ENCODE measurements around the gene MMP2. TPM values are rescaled to one million over a fixed set of nuclear protein-coding genes. Genes with fewer than 3 reads are reported as not detected.

The MMP2 gene
- total RNA-seq, 1 experiment from 2014 or later: 405 TPM

DNA sequence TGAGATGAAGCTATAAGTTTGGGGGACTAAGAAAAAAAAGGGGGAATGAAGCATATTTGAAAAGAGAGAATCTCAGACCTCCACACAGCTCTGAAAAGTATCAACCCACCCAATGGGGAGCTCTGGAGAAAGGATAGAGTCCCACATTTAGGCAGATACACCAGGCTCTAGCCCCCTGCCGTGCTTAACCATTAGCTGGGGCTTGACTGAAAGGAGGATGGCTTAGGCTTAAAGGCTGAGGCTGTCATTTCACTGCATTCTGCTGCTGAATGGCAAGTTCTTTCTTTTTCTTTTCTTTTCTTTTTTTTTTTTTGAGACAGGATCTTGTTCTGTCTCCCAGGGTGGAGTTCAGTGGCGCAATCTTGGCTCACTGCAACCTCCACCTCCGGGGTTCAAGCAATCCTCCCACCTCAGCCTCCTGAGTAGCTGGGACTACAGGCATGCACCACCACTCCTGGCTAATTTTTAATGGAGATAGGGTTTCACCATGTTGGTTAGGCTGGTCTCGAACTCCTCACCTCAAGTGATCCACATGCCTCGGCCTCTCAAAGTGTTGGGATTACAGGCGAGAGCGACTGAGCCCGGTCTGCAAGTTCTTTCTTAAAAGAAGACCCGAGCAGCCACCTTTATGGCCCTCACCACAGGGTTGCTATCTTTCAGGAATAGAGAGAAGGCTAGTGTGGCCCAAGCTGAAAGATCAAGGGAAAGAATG lies 9.0 kb upstream of the MMP2 start:
- DNase-seq (ENCODE audit: low read depth): no peak

DNA sequence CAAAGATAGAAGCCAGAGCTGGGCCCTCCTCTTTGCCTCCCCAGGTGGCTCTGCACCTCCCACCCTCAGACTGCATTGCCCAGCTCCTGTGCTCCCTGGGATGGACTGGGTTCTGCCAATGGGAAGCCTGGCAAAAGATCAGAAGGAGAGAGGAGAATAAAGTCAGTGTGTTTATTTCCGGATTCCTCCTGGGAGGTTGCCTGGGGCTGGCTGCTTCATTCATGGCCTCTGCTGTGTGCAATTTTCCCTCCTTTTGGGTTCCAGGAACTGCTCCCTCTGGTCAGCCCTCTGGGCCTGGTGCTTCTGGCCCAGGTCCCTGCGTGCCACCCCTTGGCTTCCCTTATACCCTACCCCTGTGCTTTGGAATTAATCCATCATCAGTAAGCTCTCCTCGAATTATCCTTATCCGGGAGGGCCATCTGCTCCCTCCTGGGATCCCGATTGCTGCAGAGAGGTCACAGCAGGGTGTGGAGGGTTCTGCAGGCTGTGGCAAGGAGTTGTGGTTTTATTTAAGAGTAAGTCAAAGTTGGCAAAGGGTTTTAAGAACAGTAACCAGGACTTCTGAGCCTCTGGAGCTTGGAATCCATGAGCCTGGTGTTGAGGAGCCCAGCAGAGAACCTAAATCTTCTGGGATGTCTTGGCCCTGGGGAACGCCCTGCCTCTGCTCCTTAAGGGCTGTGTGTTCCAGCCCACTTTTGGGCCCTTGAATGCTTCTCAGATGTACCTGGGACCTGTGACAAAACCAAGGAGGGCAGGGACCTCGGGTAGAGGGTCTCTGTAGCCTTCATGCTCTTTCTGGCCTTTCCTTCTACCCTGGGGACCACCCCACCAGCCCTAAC lies 8.2 kb upstream of the MMP2 start:
- peak; percentile 81 for DNase-seq (ENCODE audit: low read depth)

DNA sequence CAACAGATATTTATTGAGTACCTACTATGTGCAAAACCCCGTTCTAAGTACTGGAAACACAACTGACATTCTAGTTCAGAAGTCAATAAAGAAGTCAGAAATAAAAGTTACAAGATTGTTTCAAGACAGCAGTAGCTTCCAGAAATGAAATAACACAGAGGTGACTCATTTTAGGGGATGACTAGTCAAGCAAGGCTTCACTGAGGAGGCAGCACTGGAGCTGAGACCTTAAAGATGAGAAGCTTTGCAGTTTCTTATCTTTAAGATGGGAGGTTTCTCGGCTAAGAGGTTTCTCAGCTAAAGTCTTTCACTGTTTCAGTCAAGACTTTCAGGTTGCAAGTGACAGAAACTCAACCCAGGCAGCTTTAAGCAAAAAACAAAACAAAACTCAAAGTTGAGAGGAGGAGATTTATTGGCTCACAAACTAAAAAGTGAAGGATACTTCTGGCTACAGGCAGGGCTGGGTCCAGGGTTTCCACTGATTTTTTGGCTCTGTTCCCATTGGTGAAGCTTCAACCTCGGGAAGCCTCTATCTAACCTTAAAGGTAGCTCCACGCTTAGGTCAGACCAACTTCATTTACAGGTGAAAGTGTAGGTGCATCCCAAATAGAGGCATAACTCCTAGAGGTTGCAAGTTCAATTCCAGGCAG lies 7.4 kb upstream of the MMP2 start:
- DNase-seq (ENCODE audit: low read depth): peak; percentile 82

DNA sequence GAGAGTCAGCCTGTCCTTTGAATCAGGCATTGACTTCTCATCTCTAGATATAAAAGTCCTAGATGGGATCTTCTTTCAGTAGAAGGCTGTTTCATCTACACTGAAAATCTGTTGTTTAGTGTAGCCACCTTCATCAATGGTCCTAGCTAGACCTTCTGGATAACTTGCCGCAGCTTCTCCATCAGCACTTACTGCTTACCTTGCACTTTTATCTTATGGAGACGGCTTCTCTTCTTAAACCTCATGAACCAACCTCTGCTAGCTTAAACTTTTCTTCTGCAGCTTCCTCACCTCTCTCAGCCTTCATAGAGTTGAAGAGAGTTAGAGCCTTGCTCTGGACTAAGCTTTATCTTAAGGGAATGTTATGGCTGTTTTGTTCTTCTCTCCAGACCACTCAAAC lies 5.4 kb upstream of the MMP2 start:
- no peak for DNase-seq (ENCODE audit: low read depth)

DNA sequence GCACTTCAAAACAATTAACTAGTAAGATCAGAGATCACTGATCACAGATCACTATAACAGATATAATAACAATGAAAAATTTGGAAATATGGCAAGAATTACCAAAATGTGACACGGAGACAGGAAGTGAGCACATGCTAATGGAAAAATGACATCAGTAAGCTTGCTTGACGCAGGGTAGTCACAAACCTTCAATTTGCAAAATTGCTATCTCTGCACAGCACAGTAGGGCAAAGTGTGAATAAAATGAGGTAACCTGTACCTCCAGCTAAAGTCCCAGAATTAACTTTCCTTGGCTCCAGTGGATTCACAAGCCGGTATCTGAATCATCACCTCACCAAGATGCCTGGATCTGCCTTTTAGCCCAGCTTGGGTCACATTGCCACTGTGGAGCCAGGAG lies 4.2 kb upstream of the MMP2 start:
- no peak for DNase-seq (ENCODE audit: low read depth)

DNA sequence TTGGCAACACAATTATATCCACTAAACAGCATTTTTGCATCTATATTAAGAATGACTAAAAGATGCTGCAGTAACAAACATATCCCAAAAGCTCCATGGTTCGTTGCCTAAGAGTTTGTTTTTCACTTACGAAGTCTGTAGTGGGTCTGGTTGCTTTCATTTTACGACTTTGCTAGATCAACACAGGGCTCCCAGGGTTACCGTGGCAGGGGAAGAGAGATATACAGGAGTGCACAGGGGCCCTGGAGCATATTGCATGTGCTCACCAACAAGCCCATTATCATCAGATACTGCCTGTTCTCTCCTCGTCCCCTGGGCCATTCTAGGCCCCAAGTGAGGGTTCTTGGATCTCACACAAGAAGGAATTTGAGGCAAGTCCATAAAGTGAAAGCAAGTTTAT lies 3.1 kb upstream of the MMP2 start:
- DNase-seq (ENCODE audit: low read depth): no peak

DNA sequence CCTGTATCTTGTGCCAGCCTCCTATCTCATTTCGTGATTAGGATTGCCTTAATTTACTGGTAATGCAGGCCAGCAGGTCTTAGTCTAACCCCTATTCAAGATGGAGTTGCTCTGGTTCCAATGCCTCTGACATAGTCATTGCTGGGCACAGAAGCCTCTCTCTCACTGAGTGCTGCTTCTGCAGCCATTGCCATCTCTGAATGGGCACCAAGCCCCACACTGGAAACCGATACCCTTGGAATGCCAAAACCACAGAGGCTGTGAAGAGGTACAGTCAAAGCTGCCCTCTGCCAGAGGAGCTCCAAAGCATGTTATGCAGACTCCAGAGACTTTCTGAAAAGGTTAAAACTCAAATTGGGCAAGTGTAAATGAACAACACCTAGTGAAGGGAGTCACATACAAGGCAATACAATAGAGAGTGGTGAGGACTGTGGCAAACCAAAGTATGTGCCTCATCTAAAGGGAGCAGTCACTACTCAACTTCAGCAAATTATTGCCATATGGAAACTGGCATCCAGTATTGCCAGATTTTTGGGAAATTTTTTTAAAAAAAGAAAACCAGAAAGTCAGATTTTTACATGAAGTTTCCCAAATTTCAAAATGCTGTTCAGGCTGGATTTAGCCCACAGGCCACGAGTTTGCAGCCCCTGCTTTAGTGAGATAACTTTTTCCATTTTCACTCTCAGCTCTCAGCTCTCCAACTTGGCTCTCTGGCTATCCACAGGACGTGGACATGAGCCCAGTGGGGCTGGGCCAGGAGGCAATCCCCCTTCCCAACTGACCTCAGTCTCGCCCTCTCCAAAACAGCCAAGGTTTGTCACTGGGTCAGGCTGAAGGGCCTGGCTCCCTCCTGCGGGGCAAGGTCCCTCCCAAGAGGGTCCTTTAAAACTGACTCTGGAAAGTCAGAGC lies 2.1 kb upstream of the MMP2 start:
- DNase-seq (ENCODE audit: low read depth): peak; percentile 78

DNA sequence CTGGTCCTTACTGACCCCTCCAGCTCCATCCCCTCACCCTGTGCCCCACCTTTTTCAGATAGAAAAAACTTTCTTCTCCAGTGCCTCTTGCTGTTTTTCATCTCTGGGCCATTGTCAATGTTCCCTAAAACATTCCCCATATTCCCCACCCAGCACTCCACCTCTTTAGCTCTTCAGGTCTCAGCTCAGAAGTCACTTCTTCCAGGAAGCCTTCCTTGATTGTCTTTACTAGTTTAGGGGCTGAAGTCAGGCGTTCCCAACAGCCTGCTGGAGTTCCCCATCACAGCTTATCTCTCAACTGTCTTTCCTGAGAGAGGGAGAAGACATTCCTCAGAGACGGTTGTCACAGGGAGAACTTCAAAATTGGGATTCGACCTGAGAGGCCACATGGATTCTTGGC lies 1.3 kb upstream of the MMP2 start:
- DNase-seq (ENCODE audit: low read depth): no peak

DNA sequence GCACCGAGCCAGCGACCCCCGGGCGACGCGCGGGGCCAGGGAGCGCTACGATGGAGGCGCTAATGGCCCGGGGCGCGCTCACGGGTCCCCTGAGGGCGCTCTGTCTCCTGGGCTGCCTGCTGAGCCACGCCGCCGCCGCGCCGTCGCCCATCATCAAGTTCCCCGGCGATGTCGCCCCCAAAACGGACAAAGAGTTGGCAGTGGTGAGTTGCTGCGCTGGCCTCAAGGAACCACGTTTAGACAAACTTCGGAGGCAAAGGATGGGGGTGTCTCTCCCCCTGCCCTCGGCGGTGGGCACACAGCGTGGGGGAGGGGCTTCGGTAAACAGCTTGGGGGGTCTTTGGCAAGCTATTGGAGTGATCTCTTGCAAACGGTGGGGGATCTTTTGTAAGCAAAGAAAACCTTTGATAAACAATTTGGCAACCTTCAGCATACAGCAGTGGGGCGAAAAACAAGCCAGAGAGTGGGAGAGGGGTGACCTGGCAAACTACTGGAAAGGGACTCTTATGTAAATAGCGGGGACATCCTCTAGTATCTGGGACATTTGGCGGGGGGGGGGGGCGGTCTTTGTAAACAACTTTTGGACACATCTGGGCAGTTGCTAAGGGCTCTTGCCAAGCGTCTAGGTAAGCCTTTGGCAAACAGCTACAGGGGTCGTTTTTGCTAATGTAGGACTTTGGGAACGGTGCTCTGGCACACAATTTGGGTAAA lies 587 bp downstream of the MMP2 start:
- DNase-seq (ENCODE audit: low read depth): no peak

DNA sequence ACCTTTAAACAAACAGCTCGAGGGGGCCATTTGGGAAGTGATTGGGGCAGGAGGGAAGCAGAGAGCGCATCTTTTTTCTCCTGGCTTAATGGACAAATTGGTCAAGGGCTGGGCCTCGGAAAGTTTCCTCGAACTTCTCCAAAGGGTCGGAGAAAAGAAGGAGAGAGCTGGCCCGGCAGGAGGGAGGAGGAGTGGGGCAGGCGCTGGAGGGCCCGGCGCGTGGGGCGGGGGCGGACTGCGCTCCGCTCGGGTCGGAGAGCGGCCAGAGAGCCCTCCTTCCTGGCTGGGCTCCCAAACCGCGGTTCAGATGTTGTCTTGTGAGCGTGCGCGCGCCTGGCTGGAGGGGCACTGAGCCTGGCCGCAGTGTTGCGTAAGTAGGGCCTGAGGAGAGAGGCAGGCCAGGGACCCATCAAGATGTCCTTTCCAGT lies 1.2 kb downstream of the MMP2 start:
- DNase-seq (ENCODE audit: low read depth): peak; percentile 85

DNA sequence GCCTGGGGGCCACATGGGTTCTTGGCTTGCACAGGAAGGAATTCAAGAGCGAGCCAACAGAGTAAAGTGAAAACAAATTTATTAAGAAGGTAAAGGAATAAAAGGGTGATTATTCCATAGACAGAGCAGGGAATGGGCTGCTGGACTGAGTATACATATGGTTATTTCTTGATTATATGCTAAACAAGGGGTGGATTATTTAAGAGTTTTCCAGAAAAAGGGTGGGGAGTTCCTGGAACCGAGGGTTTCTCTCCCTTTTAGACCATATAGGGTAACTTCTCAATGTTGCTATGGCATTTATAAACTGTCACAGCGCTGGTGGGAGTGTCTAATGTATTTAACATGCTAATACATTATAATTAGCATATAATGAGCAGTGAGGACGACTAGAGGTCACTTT lies 2.0 kb downstream of the MMP2 start:
- DNase-seq (ENCODE audit: low read depth): no peak

DNA sequence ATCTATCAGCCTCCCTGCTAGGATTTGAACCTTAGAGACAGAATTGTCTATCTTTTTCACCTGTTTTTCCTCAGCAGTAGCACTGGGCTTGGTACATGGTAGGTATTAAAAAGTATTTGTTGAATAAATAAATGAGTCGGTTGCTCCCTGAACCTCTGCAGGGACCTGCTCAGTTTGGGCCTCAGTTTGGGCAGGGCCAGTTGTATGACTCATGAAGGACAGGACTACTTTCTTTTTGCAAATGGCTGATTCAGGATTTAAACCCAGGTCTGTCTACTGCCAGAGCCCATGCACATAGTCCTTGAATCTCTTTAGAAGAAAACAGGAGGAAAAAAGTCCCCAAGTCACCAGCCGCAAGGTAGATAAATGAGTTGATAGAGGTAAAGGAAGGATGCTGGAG lies 3.1 kb downstream of the MMP2 start:
- no peak for DNase-seq (ENCODE audit: low read depth)

DNA sequence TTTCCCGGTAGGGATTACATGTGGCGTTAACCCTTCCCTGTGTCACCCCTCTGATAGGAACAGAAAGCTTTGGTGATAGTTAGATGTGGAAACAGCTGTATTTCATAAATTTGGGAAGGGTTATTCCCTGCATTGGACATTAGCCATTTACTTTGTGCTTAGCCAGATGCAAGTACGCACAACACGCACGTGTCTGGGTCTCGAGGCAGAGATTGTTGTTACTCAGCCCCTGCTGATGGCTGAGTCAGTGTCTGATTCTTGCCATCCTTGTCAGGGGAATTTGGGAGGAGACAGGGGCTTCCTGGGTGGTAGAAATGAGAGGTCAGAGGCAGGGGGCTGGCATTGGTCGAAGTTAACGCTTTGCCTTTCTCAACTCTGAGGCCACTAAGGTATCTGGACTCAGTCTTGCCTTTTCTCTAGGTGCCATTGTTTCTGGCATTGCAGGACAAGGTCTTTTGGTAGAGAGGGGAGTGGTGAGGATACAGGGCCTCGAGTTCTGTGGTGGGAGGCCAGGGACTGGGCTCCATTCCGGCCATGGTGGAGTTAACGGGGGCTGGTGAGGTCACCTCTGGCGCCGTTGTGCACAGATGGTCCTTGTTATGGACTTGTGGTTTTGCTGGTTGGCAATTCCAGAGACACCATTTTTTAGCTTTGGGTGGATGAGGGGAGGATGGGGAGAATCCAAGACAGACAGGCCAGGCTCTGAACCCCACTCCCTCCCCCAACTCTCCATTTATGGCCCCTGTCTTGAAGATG lies 8.2 kb downstream of the MMP2 start:
- DNase-seq (ENCODE audit: low read depth): peak; percentile 83

DNA sequence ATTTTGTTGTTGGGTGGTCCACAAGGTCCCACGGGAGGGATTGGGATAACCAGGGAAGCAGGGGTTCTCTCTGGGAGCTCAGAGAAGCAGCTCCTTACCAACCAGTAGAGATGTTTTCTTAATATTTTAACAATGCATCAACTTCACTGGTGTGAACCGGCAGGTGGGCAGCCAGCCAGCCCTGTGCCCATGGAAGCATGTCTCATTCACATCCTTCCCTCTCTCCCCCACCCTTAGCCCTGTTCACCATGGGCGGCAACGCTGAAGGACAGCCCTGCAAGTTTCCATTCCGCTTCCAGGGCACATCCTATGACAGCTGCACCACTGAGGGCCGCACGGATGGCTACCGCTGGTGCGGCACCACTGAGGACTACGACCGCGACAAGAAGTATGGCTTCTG lies 9.3 kb downstream of the MMP2 start:
- DNase-seq (ENCODE audit: low read depth): peak; percentile 58

DNA sequence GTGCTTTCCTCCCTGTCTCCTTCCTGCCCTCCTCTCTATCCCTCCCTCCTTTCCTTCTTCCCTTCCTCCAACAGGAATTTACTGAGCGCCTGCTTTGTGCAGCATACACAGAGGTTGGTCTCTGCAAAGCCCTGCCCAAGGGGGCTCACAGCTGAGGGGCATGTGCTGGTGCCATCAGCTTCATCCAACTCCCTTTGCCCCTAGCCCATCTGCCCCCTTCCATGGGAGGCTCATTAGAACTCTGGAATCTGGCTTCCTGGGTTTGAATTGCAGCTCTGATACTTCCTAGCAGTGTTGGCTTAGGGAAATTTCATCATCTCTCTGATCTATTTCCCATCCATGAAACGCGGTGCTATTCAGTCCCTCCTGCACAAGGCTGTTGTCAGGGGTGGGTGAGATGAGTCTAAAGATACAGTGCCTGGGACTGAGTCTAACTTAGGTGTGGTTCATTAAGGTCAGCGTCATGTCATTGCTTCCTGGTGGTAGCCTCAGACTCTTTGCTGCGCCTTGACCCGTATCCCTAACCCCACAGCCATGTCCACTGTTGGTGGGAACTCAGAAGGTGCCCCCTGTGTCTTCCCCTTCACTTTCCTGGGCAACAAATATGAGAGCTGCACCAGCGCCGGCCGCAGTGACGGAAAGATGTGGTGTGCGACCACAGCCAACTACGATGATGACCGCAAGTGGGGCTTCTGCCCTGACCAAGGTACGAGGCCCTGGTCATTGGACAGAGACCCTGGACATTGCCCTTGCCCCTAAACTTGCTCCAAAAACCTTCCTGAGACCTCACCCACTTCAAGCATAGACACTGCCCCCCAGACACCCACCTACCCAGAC lies 10.3 kb downstream of the MMP2 start:
- no peak for DNase-seq (ENCODE audit: low read depth)

DNA sequence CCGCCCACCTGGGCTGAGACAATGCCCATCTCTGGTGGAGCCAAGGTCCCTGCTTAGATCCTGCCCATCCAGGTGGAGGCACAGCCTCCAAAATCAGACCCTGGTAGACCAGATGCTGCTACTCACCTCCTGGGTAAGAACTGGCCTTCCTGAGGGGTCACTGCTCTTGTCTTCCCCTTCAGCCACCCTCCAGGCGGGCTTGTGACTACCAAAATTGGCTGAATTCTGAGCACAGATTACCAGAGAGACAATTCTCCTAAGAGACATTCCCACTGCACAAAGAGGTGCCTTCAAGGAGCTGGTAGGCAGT lies 10.9 kb downstream of the MMP2 start:
- no peak for DNase-seq (ENCODE audit: low read depth)

DNA sequence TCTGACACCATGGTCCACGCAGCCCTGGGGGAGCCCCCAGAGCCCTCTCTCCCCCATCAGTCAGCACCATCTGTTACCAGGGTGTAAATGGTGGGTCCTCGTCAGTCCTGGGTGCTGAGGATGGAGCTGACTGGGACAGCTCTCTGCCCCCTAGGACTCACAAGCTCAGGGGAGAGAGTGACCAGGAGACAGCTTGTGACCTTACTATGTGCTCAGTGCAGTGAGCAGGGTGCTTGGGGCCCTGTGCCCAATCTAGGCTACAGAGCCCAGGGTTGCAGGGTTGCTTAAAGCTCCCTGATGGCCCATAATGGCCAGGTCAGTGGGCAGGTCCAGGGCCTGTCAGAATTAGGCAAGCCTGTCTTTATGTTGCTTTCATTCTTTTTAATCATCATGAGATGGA lies 11.3 kb downstream of the MMP2 start:
- no peak for DNase-seq (ENCODE audit: low read depth)

DNA sequence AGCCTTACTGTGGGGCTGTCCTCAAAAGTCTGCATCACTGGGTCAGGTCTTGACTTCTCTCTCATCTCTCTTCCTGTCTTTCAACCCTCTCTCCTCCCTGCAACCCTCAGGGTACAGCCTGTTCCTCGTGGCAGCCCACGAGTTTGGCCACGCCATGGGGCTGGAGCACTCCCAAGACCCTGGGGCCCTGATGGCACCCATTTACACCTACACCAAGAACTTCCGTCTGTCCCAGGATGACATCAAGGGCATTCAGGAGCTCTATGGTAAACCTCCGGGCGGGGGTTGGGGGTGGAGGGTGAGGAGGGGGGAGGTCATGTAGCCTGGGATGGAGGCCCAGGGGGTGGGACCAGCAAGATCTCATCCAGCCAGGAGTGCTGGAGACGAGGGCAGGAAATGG lies 12.7 kb downstream of the MMP2 start:
- DNase-seq (ENCODE audit: low read depth): no peak

DNA sequence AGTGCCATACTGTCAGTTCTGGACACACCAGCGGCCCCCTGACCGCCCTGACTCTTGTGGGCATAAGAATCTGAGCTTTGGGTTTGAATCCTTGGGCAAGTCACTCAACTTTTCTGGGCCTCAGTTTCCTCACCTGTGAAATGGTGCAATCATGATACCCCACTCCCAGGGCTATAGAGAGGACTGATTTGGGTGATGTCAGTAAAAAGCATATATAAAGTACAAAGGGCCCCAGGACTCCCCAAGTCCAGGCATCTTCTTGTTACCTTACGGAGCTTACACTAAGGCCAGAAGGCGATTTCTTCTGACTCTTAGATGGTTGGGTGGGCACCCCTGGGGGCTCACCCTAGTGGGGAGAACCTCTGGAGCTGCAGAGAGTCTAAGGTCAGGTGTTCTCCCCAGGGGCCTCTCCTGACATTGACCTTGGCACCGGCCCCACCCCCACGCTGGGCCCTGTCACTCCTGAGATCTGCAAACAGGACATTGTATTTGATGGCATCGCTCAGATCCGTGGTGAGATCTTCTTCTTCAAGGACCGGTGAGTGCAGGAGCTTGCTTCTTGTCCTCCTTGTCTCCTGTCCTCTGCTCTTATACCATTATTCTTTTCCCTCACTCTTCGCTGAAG lies 13.9 kb downstream of the MMP2 start:
- DNase-seq (ENCODE audit: low read depth): no peak

Data from LHCN-M2 (cell line).